Measurements from ENCODE around the gene SLC4A11.

Gene SLC4A11

DNA sequence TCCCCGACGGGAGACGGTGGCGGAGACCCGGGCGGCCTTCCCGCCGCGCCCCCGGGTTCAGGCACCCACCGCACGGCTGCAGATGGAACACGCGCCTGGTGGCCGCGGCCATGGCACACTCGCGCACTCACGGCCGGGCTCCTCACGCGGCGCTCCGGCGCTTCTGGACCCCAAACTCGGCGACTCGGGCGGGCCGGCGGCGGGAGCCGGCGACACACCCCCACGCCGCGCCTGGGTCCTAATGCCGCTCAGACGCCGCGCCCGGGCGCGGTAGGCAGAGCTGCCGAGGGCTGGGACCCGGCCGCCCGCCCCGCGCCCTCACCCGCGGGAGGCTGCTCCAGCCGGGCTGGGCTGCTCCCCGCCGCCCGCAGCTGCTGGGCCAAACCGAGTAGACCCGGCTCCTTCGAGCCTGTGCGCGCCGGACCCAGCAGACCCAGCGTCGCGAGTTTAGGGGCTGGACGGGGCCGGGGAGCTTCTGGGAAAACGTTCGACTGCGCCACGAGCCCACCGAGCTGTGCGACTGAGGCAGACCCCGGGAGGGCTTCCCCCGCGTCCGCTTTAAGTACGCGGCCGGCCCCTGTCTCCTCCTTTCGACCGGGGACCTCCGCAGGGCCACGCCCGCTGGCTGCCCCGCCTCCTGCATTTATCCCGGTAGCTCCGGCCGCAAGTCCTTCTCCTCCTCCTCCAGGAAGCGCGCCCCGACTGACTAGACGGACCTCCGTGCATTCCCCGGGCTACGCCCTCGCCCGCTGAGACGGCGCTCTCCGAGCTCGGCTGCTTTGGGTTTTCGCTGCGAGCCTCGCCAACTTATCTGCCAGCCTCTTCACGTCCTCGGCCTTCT, at the start of gene SLC4A11:
Gene SLC4A11 (minus strand): TSS at position 165 of the 841 bp plus-strand sequence. CDS start 53 bp downstream, at position 112.
- DNase-seq (ENCODE audit: low read depth in 2 of 2), result peak in 1 of 2 donors; percentile 20

DNA sequence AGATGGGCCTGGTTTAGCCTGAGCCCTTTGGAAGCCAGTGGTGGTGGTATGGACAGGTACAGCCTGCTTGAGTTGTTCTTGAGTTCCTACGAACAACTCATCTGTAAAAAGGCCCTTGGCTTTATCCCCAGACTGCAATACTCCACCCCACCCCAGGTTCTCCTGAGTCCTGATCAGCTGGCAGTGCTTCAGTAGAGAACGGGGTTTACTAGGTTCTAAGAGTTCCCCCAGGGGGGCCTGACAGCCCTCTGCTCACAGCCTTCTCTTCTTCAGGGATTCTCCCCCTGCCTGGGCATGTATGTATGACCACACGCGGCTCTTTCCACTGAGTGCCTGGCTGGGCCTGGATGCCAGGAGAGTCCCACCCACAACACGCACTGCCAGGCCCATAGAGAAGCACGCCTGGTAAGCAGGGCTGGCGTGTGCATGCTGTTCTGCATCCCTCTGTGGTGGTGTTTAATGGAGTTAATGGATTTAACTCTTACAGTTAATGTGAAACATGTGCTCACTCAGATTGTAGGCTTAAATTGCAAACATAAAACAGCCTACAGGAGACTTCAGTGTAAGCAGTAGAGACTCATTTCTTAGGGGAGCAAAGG, 44.3 kb upstream of the SLC4A11 start:
- DNase-seq (ENCODE audit: low read depth in 2 of 2), result no peak

DNA sequence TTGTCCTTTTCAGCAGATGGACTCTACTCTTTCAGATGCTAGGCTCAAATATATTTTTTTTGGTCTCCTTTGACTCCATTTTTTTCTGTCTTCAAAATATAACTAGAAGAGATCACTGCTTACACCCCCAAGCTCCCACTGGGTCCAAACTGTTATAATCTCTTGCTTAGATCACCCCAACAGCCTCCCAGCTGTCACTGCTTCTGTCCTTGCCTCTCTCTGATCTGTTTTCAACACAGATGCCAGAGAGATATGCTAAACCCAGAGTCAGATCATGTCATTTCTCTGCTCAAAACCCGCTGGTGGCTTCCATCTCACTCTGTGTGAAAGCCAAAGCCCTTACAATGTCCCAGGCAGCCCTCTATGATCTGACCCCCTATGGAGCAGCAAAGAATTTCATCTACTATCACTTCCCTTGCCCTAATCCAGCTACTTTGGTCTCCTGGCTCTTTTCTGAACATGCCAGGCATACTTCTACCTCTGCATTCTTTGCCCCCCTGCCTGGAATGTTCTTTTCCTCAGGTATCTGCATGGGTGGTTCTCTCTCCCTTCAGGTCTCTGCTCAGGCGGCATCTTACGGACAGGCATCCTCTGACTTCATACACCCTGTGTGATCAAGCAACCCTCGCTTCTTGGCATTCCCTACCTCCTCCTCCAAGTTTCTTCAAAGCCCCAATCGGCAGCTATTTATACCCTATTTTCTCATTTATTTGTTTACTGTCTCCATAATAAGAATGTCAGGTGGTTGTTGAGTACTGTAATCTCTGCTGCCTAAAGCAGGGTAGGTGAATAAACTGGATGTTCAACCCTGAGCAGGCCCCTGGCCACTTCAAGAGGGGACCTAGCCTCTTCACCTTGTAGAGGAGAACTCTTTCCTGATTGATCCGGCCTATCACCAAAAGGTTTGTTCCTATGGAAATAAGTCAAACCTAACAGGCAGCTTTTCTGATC, 43.6 kb upstream of the SLC4A11 start:
- no peak for DNase-seq (ENCODE audit: low read depth in 2 of 2)

DNA sequence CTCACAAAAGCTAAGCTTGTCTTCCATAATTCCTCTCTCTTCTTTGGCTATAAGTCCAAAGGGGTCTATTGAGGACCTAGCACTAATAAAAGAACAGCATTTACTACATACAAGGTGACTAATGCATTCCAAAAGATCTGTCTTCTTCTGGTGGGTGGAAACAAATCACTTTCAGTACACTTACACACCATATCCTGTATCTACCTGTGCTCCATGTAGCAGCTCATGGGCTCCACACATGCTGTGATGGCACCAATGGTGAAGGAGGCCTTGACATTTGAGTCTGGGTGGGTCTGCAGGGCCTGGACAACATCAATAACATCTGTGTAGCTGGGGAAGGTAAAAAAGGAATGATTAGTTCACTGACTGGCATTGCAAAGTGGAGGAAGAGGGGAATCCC, 42.4 kb upstream of the SLC4A11 start:
- no peak for DNase-seq (ENCODE audit: low read depth in 2 of 2)

DNA sequence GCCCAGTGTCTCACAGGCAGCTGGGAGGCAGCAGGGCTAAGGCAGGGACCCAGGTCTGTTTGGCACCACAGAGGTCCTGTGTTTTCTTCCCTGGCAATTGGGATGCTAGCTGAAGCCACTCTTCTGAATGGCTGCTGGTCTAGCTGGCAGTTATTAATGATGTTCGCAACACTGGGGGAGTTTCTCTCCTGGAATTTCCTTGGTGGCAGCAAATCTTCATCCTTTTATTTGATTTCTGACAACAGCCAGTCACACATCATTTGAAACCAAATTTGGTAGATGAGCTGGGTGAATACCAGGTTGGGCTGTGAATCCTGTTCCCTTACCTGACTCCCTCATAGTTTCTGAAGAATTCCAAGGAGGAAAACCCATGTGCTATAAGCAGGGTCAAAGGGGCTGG, 40.8 kb upstream of the SLC4A11 start:
- no peak for DNase-seq (ENCODE audit: low read depth in 2 of 2)

DNA sequence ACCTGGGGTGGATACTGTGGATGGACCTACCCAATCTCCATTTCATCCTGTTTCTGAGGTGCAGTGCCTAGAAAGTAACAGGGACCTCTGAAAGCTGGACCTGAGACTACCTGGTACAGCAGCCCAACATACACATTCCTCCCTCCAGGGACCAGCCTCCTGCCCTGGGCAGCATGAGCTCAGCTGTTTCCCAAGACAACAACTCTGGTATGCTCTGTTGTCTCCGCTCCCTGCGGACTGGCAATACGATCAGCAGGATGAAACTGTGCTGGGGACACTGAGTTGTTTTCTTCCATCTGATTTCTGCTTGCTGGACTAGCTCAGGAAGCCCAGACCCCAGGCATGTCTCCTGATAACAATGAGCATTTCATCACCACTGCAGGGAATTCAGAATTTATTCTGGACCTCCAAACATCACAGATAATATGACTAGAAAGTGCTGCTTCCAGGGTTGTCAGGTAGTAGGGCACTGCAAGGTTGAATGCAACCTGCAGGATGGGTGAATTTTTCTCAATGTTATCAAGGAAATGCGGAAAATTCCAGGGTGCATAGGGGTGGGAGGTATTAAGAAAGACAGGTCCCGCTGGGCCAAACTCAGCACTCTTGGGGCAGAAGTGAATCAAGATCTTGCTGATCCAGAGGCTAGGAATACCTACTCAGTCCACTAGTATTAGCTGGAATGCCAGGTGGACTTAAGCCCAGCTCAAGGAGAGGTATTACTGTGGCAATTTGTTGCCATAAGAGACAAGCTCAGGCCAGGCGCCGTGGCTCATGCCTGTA, 38.9 kb upstream of the SLC4A11 start:
- DNase-seq (ENCODE audit: low read depth in 2 of 2), result no peak

DNA sequence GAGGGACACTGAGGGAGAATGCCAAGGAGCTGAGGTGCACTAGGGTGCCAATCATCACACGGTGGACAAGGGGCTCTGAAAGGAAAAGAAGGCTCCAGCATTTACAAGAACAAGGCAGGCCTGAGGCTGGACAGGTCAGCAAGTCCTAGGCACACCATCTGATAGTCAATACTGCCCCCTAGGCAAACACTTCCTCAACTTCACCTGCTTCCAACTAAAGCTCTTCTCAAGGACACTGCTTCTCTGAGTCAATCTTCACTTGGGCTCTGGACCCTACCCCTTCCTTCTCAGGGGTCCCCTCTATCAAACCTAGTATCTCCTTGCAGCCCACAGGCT, 37.7 kb upstream of the SLC4A11 start:
- no peak for DNase-seq (ENCODE audit: low read depth in 2 of 2)

DNA sequence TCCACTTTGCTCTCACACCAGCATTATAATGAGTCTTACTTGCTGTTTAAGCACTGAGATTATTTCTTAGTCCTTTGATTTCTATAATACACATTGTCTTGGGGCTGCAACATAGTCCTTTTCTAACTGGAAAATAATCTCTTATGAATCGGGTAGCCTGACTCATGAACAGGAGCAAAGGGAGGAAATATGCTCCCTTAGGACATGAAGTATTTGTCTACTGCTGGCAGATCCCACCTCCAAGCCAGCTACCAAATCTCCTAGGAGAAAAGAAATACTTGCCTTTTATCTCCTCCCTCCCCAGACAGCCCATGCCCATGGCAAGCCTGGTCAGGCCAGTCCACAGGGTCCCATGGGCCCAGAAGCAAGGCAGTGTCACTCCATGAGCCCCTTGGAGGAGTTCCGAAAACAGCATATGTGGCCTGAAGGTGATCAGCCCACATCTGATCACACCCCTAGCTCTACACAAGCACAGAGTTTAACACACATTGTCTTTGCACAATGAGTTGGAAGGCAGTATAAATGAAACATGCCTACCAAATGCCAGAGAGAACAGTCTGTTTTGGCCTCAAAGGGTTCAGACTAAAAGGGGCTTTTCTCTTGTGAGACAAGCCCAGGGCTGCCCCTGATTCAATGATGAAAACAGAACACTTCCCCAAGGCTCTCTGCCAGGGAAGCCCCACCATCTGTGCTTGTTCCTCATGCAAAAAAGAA, 37.1 kb upstream of the SLC4A11 start:
- no peak for DNase-seq (ENCODE audit: low read depth in 2 of 2)

DNA sequence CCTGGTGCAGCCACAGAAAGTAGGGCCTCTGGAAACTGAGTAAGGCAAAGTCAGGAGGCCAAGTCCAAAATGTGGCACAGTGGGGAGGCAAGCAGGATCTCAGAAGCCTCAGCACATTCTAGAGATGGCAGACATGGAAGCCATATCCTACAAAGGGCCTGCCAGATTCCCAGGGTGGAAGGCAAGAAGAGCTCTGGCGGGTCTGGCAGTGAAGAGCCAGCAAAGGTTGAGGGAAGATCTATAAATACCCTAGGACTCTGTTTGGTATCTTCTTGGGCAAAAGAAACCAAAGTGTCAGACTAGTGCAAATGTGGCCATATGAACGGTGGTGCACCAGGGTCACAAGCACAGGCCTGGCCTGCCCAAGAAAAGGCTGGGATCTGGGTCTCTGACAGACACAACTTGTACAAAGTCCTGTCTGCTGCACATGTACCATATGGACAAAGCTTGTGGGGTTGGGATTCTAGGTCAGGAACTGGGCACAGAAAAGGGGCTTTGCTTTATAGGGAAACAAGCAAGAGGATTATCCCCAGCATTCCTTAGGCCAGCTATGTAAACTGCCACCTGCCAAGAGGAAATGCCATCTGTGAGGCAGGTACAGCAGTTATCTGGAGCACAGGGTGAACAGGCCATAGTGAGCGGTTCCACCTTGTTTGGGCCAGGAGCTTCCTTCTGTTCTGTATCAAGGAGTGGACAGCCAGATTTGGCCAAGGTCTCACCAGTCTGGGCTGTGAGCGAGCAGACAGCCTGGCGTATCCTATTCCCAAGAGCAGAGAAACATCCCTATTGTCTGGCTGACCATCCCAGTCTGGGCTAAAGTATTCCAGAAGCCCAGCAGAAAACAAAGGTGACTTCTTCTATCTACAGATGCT, 36.3 kb upstream of the SLC4A11 start:
- no peak for DNase-seq (ENCODE audit: low read depth in 2 of 2)

DNA sequence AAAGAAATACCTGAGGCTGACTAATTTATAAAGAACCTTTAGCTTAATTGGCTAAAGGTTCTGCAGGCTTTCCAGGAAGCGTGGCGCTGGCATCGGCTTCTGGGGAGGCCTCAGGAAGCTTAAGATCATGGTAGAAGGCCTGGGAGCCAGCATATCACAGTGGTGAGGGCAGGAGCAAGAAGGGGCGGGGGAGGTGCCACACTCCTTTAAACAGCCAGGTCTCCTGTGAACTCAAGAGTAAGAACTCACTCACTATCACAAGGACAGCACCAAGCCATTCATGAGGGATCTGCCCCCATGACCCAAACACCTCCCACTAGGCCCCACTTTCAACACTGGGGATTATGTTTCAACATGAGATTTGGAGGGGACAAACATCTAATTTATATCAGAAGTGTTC, 34.4 kb upstream of the SLC4A11 start:
- DNase-seq (ENCODE audit: low read depth in 2 of 2), result no peak

DNA sequence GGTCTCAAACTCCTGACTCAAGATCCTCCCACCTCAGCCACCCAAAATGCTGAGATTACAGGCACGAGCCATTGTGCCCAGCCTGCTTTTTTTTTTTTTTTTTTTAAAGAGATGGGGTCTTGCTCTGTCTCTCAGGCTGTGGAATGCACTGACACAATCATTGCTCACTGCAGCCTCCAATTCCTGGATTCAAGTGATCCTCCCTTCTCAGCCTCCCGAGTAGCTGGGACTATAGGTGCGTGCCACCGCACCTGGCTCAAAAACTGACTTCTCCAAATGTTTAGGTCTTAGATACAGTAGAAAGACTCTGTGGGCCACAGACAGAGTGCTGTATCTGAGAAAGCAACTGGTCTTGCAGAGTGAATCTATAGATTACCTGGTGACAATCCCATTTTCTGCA, 31.1 kb upstream of the SLC4A11 start:
- no peak for DNase-seq (ENCODE audit: low read depth in 2 of 2)

DNA sequence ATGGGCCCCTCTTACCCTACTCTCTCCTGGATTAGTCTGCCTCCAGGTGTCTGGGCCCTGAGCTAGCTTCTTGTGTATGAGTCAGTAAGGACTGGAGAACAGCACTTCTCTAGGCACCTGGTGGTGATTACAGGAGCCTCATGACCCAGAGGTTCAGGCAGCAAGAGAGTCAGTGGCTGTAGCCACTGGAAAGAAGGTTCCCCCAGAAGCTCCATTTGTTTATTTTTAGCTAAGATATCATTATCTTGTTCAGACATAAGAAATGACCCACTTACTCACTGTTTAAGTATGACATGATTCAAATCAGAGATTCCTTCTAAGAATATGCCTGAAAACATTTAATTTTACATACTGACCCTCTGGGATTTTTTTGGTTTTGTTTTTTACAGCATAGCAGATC, 23.6 kb upstream of the SLC4A11 start:
- DNase-seq (ENCODE audit: low read depth in 2 of 2), result no peak

DNA sequence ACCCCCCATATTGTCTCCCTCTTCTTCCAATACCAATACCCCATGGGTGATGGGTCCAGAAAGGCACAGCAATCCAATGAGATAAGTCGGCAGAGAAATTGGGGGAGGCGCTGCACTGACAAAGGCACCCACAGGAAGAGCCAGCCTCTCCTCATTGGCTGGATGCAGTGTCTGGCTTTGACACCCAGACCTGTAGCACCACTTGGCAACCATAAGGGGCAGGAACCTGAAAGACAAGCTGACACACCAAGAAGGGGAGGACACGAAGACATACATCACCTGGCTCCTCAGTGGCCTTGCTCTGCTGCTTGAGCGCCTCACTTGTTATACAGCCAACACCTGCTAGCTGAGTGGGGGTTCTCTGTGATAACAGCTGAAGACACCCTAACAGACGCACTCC, 19.4 kb upstream of the SLC4A11 start:
- no peak for DNase-seq (ENCODE audit: low read depth in 2 of 2)

DNA sequence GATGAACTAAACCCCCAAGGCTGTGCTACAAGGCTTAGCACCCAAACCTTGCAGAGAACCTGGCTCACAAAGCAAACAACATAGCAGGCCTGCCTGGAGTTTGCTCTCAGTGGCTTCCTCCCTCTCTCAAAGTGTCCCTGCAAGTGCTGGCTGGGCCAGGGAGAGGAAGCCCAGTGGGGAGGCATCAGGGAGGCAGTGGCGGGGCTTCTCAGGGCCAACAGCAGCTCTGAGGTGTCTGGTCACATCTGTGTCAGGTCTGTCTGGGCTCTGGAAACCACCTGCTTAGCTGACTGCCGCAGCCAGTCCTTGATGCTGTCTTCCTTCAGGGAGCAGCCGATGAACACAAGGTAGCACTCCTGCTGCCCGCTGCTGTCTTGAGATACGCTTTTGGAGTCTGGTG, 16.7 kb upstream of the SLC4A11 start:
- DNase-seq (ENCODE audit: low read depth in 2 of 2), result no peak

DNA sequence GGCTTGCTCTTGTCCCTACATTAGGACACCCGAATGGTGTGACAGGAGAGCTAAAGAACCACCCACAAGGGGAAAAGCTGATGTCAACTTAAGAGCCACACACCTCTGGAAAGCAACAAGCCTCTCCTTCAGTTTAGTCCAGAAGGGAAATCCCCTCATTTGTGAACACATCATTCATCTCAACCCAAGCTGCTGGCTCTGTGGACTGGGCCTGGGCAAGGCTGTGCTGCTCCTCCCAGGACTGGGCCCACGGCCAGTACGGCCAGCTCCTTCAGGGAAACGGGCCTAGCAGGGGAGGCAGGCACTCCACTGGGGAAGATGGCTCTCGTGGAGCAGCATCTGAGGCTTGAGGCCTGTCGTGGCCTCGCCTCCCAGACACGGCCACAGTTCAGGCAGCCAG, 12.8 kb upstream of the SLC4A11 start:
- no peak for DNase-seq (ENCODE audit: low read depth in 2 of 2)

DNA sequence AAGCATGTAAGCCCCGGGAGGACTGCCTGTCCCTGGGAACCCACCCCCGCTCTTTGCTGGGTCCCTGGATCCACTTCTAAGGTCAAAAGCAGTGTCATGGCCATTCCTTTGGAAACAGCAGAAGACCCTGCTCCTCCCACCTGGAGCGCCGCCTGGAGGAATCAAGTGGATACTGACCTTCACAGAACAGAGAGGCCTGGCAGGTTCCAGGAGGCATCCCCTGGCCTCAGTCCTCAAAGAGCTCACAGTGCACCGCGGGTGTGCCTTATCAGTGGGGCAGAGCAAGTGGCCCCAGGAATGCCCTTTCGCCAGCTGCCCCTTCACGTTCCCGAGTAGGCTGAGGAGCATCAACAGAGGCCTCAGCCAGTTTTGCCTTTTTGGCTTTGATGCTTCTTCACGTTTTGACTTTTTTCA, 11.1 kb upstream of the SLC4A11 start:
- no peak for DNase-seq (ENCODE audit: low read depth in 2 of 2)

DNA sequence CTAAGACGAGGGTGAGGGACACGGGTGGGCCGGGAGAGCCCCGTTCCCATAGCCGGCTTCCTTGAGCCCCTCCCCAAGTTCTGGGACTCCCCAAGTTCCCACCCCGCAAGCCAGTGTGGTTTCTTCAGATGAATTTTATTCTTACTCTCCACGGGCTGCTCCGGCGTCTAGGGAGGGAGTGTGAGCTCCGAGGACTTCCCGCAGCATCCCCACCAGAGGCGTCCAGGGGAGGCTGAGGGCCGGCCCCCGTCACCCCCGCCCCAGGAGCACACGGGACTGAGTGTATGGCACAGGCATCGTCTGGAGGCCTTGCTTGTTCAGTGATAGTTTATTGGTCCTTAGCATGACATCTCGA, 10.0 kb upstream of the SLC4A11 start:
- no peak for DNase-seq (ENCODE audit: low read depth in 2 of 2)

DNA sequence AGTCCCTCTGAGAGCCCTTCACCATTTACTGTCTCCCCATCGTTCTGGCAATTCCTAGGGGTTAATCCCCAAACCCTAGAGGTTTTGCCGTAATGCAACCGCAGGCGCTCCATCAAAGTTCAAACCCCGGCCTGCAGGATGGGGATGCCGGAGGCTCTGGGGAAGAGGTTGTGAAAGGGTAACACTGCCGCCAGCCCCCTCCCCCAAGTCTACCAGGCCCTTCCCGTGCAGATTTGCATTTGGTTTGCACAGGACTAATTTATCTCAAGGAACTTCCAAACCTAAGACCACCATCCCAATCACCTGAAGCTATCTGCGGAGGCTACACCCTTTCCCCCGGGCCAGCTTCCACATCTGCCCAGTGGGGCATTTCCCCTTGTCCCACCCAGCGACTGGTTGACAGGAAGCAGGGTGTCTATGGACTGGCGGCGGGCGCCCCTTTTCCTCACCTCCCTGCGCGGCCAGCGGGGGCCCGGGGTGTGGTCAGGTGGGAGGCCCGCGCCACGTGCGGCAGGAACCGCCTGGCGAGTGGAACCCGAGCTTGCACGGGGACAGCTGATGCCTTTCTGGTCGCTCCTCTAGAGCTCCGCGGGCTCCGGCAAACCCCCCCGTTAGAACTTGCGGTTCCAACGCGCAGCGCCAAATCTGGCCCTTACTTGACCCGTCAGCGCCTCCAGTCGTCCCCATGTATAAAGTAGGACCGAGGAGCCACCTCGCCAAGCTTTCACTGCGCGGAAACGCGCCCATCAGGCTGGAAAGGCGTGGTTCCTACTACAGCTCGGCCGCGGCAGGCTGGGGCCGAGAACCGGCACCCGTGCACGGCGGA, 9.4 kb upstream of the SLC4A11 start:
- DNase-seq (ENCODE audit: low read depth in 2 of 2), result no peak

DNA sequence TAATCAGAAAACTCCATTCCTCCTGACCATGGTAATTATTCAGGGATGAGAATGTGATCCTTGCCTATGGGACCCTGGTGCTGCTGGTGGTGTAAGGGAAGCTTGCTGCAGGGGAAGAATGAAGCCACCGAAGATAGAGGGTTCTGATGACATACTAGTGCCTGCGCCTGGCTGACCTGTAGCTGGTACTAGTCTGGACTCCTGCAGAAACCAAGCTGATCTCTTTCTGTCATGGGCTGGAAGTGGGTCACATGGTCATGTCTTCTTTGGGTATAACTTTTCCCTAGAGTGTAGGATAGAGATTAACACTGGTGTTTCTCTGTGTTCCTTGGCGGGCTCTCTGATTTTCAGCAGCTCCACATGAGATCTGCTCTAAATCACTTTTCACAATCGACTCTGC, 8.6 kb upstream of the SLC4A11 start:
- no peak for DNase-seq (ENCODE audit: low read depth in 2 of 2)
